Measurements from ENCODE around the gene LPP.

LPP gene

GRCh38 chr3:188876370-188876769 lies 722.4 kb downstream of the LPP start:
- no peak for DNase-seq

GRCh38 chr3:188877381-188877780 lies 723.4 kb downstream of the LPP start:
- no peak for DNase-seq

GRCh38 chr3:188878076-188878475 lies 724.1 kb downstream of the LPP start:
- no peak for DNase-seq

- DNase-seq = no peak
Observed at GRCh38 chr3:188881954-188882641, 728.1 kb downstream of the LPP start.

- DNase-seq = no peak
Observed at GRCh38 chr3:188884299-188885043, 730.5 kb downstream of the LPP start.

- DNase-seq = no peak
Observed at GRCh38 chr3:188888321-188889053, 734.5 kb downstream of the LPP start.

GRCh38 chr3:188889054-188889491 lies 735.1 kb downstream of the LPP start:
- DNase-seq = no peak

- DNase-seq = no peak
Observed at GRCh38 chr3:188890572-188891270, 736.8 kb downstream of the LPP start.

- DNase-seq = no peak
Observed at GRCh38 chr3:188899881-188900280, 745.9 kb downstream of the LPP start.

GRCh38 chr3:188900421-188900951 lies 746.5 kb downstream of the LPP start:
- no peak for DNase-seq

GRCh38 chr3:188901126-188901525 lies 747.2 kb downstream of the LPP start:
- DNase-seq = no peak

- DNase-seq = no peak
Observed at GRCh38 chr3:188901671-188902287, 747.8 kb downstream of the LPP start.

GRCh38 chr3:188904670-188905069 lies 750.7 kb downstream of the LPP start:
- DNase-seq = no peak

GRCh38 chr3:188905547-188905946 lies 751.6 kb downstream of the LPP start:
- no peak for DNase-seq

- peak; percentile 22 for DNase-seq
Observed at GRCh38 chr3:188906236-188906635, 752.3 kb downstream of the LPP start.

- DNase-seq = no peak
Observed at GRCh38 chr3:188908002-188908850, 754.3 kb downstream of the LPP start.

- no peak for DNase-seq
Observed at GRCh38 chr3:188911026-188911850, 757.3 kb downstream of the LPP start.

- no peak for DNase-seq
Observed at GRCh38 chr3:188913084-188913483, 759.1 kb downstream of the LPP start.

- DNase-seq = no peak
Observed at GRCh38 chr3:188914552-188914951, 760.6 kb downstream of the LPP start.

GRCh38 chr3:188915127-188915526 lies 761.2 kb downstream of the LPP start:
- DNase-seq = no peak

Data from DMS79 treated with DMSO at 0.1 percent for 48 hours (cell line).